T-cell (primary cell): ENCODE results near the gene PLBD1. TPM values are rescaled to one million over a fixed set of nuclear protein-coding genes. Genes with fewer than 3 reads are reported as not detected.

Experiments
- ATAC-seq, 4 experiments: fragments of 200-7000 bp in 3 of 4; fragments of 150-1000 bp in 1 of 4; cut with Tn5 transposase; replicated peaks in 1 of 4; 1 replicate in 3 of 4; 2 replicates in 1 of 4; pipeline ENCODE4 v1.10.0; 2021; ENCODE audit warnings: moderate library complexity in 3 of 4, mild to moderate bottlenecking in 2 of 4, moderate number of reproducible peaks in 1 of 4
- CTCF ChIA-PET, 2 donors: fragments of 300-600 bp; sonication (Branson Sonifier 250); formaldehyde crosslinking; loops; one replicate each; lab custom pipeline; 2022; ENCODE audit warnings: antibody characterized with exemption in 2 of 2; lab: Charles Lee
- POLR2A ChIA-PET, 2 donors: fragments of 300-600 bp; sonication (Branson Sonifier 250); formaldehyde crosslinking; loops; one replicate each; lab custom pipeline; 2022; ENCODE audit warnings: antibody characterized with exemption in 2 of 2; lab: Charles Lee
- DNase-seq, 35 experiments: peaks; one replicate each; pipeline versions ENCODE4 v3.0.0 to v3.0.0-alpha.2; 2013 to 2023
- H3K27ac ChIP-seq: one replicate; pipeline ENCODE4 v1.5.1; 2013; ENCODE audit warnings: low read length
- H3K27me3 ChIP-seq, 2 experiments: replicated peaks in 1 of 2; 1 replicate in 1 of 2; 2 replicates in 1 of 2; pipeline versions ENCODE4 v1.6.1 to v1.7.0; 2013; ENCODE audit warnings: low read length in 1 of 2, mixed read lengths in 1 of 2; ENCODE audit not compliant: control insufficient read depth in 2 of 2, insufficient read depth in 2 of 2; ENCODE audit errors: extremely low read depth in 1 of 2
- H3K36me3 ChIP-seq, 2 donors: 1 replicate in 1 of 2; 2 replicates in 1 of 2; pipeline versions ENCODE4 v1.6.1 to v1.7.0; 2013; ENCODE audit warnings: low read length in 1 of 2; ENCODE audit not compliant: control insufficient read depth in 2 of 2, insufficient read depth in 1 of 2; ENCODE audit errors: extremely low read depth in 1 of 2
- H3K4me1 ChIP-seq, 2 experiments: 1 replicate in 1 of 2; 2 replicates in 1 of 2; pipeline versions ENCODE4 v1.6.1 to v1.7.0; 2013; ENCODE audit warnings: low read length in 2 of 2, mixed read lengths in 1 of 2; ENCODE audit not compliant: insufficient read depth in 2 of 2, control insufficient read depth in 1 of 2; ENCODE audit errors: extremely low read depth in 1 of 2
- H3K4me3 ChIP-seq, 2 donors: 1 replicate in 1 of 2; 2 replicates in 1 of 2; pipeline versions ENCODE4 v1.5.1 to v1.7.0; 2013; ENCODE audit warnings: mild to moderate bottlenecking in 2 of 2, low read length in 1 of 2, moderate library complexity in 1 of 2; ENCODE audit not compliant: control insufficient read depth in 1 of 2; ENCODE audit errors: extremely low read depth in 1 of 2
- H3K9me3 ChIP-seq: 2 replicates; pipeline ENCODE4 v1.7.0; 2013
- H3K27ac Mint-ChIP-seq, 2 donors: one replicate each; pipeline ENCODE4 v1.8.0; 2020 to 2021; ENCODE audit warnings: mild to moderate bottlenecking in 2 of 2, mixed read lengths in 2 of 2
- H3K27me3 Mint-ChIP-seq, 2 donors: one replicate each; pipeline ENCODE4 v1.8.0; 2021 to 2022; ENCODE audit warnings: mixed read lengths in 2 of 2
- H3K36me3 Mint-ChIP-seq: one replicate; pipeline ENCODE4 v1.8.0; 2021; ENCODE audit warnings: mixed read lengths
- H3K4me1 Mint-ChIP-seq, 3 donors: one replicate each; pipeline ENCODE4 v1.8.0; 2020 to 2022; ENCODE audit warnings: mixed read lengths in 3 of 3, mild to moderate bottlenecking in 1 of 3
- H3K4me3 Mint-ChIP-seq, 3 donors: one replicate each; pipeline ENCODE4 v1.8.0; 2020 to 2022; ENCODE audit warnings: mild to moderate bottlenecking in 3 of 3, mixed read lengths in 3 of 3, moderate library complexity in 3 of 3
- H3K9me3 Mint-ChIP-seq, 3 donors: one replicate each; pipeline ENCODE4 v1.8.0; 2020 to 2022; ENCODE audit warnings: mixed read lengths in 3 of 3
- WGBS: methylation state at CpG from one replicate; pipeline ENCODE4 v1.1.5; 2013; ENCODE audit warnings: missing lambda C conversion rate; ENCODE audit not compliant: insufficient coverage; 5-methylcytosine and 5-hydroxymethylcytosine counted together
- total RNA-seq, 35 experiments: library from RNA in 6 of 35; stranded (reverse) in 6 of 35; fragments of 120-200 nt in 1 of 35; gene quantifications; one replicate each; pipeline versions ENCODE4 v1.2.1 to v1.2.4 and lab custom pipeline; 2013 to 2026

PLBD1 gene
- total RNA-seq, 5 donors from 2014 or later (not counting 1 experiment from before 2014, with no cell fraction given): 0.13 to 0.57 (median 0.20) TPM

GRCh38 chr12:14525964-14526363, 41.7 kb downstream of the PLBD1 start:
- CTCF ChIA-PET: no interaction called here
- Mint-ChIP-seq H3K27ac (no peak overlapping the region), H3K27me3 (peaks cover 0 to 5% of the 10 kb centered on the region in 2 donors), H3K4me3 (no peak overlapping the region), H3K9me3 (peaks cover 32 to 44% (median 34%) of the 10 kb centered on the region in 3 donors), H3K36me3 (peaks cover 13% of the 10 kb centered on the region), H3K4me1 (no peaks in the 10 kb centered on the region)
- ATAC-seq (no peak), DNase-seq (no peak)
- no peak overlapping the region for H3K27ac ChIP-seq
- H3K4me1 ChIP-seq: no peaks in the 10 kb centered on the region
- no peak overlapping the region for H3K4me3 ChIP-seq
- 83% methylated on average over 1 of the region's 2 CpGs for WGBS
- H3K27me3 ChIP-seq: no peaks in the 10 kb centered on the region
- H3K36me3 ChIP-seq: no peaks in the 10 kb centered on the region
- POLR2A ChIA-PET: no interaction called here
- no peaks in the 10 kb centered on the region for H3K9me3 ChIP-seq

- Mint-ChIP-seq H3K36me3 (peaks cover 13% of the 10 kb centered on the region), H3K27ac (no peak overlapping the region), H3K4me3 (no peak overlapping the region), H3K4me1 (no peaks in the 10 kb centered on the region), H3K27me3 (peaks cover 0 to 5% of the 10 kb centered on the region in 2 donors), H3K9me3 (peaks cover 34 to 53% (median 38%) of the 10 kb centered on the region in 3 donors)
- ChIA-PET POLR2A (no interaction called here), CTCF (no interaction called here)
- ATAC-seq (no peak), DNase-seq (no peak)
- H3K4me1 ChIP-seq: no peaks in the 10 kb centered on the region
- H3K36me3 ChIP-seq: no peaks in the 10 kb centered on the region
- no peaks in the 10 kb centered on the region for H3K9me3 ChIP-seq
- H3K27ac ChIP-seq: no peak overlapping the region
- no peaks in the 10 kb centered on the region for H3K27me3 ChIP-seq
- no peak overlapping the region for H3K4me3 ChIP-seq
Observed at GRCh38 chr12:14521822-14522221, 45.9 kb downstream of the PLBD1 start.

- DNase-seq (no peak), ATAC-seq (no peak)
- H3K9me3 ChIP-seq: no peaks in the 10 kb centered on the region
- H3K4me1 ChIP-seq: no peaks in the 10 kb centered on the region
- Mint-ChIP-seq H3K4me1 (no peaks in the 10 kb centered on the region), H3K36me3 (no peaks in the 10 kb centered on the region), H3K4me3 (no peak overlapping the region), H3K27me3 (no peaks in the 10 kb centered on the region), H3K9me3 (peaks cover 0 to 5% (median 0%) of the 10 kb centered on the region in 3 donors), H3K27ac (no peak overlapping the region)
- ChIA-PET CTCF (interaction anchor here (0.6 to 1.6 kb wide), 2 partner anchors 105 to 767 kb away, joined by 5 read pairs; no protein-coding TSS in a partner anchor), POLR2A (no interaction called here)
- no CpG with 5 or more reads among the region's 1 CpG for WGBS
- no peaks in the 10 kb centered on the region for H3K27me3 ChIP-seq
- H3K36me3 ChIP-seq: no peaks in the 10 kb centered on the region
- H3K4me3 ChIP-seq: no peak overlapping the region
- no peak overlapping the region for H3K27ac ChIP-seq
Observed at GRCh38 chr12:14514946-14515345, 52.7 kb downstream of the PLBD1 start.

- POLR2A ChIA-PET: interaction anchor here in 1 of 2 donors (0.5 kb wide), 1 partner anchor 417 kb away, joined by 5 read pairs; no protein-coding TSS in a partner anchor
- CTCF ChIA-PET: interaction anchor here (0.6 to 1.6 kb wide), 2 partner anchors 106 to 768 kb away, joined by 5 read pairs; no protein-coding TSS in a partner anchor
- Histone ChIP-seq H3K4me1 (no peaks in the 10 kb centered on the region), H3K4me3 (no peak overlapping the region), H3K36me3 (no peaks in the 10 kb centered on the region), H3K9me3 (no peaks in the 10 kb centered on the region), H3K27ac (no peak overlapping the region), H3K27me3 (no peaks in the 10 kb centered on the region)
- WGBS: no CpG with 5 or more reads among the region's 4 CpGs
- Mint-ChIP-seq H3K9me3 (no peaks in the 10 kb centered on the region), H3K4me1 (no peaks in the 10 kb centered on the region), H3K4me3 (no peak overlapping the region), H3K36me3 (no peaks in the 10 kb centered on the region), H3K27me3 (no peaks in the 10 kb centered on the region), H3K27ac (no peak overlapping the region)
- DNase-seq: peak in 1 of 35 experiments; percentile 18
- ATAC-seq: no peak
Observed at GRCh38 chr12:14514154-14514842, 53.4 kb downstream of the PLBD1 start.

GRCh38 chr12:14510574-14510973, 57.1 kb downstream of the PLBD1 start:
- Histone ChIP-seq H3K4me1 (no peaks in the 10 kb centered on the region), H3K27ac (no peak overlapping the region), H3K4me3 (no peak overlapping the region), H3K9me3 (no peaks in the 10 kb centered on the region), H3K36me3 (no peaks in the 10 kb centered on the region), H3K27me3 (no peaks in the 10 kb centered on the region)
- no peaks in the 10 kb centered on the region for H3K27me3 Mint-ChIP-seq
- ATAC-seq (no peak), DNase-seq (no peak)
- no peaks in the 10 kb centered on the region for H3K4me1 Mint-ChIP-seq
- peaks cover 2% of the 10 kb centered on the region for H3K36me3 Mint-ChIP-seq
- WGBS: 76% methylated on average over 3 of the region's 3 CpGs
- POLR2A ChIA-PET: no interaction called here
- no peaks in the 10 kb centered on the region for H3K9me3 Mint-ChIP-seq
- no peak overlapping the region for H3K27ac Mint-ChIP-seq
- CTCF ChIA-PET: no interaction called here
- H3K4me3 Mint-ChIP-seq: no peak overlapping the region

- CTCF ChIA-PET: no interaction called here
- H3K27ac Mint-ChIP-seq: peak overlapping the region in 1 of 2 donors; percentile 13
Observed at GRCh38 chr12:14505626-14506596, 61.8 kb downstream of the PLBD1 start.

More at GRCh38 chr12:14505626-14506596, 61.8 kb downstream of the PLBD1 start:
- no peaks in the 10 kb centered on the region for H3K27me3 ChIP-seq
- H3K9me3 Mint-ChIP-seq: no peaks in the 10 kb centered on the region
- POLR2A ChIA-PET: interaction anchor here (0.5 to 0.7 kb wide), 4 partner anchors 51 to 1176 kb away, joined by 3 to 12 read pairs (median 6); no protein-coding TSS in a partner anchor
- ATAC-seq (no peak), DNase-seq (no peak)
- H3K4me1 ChIP-seq: no peaks in the 10 kb centered on the region
- no peak overlapping the region for H3K27ac ChIP-seq
- peaks cover 26% of the 10 kb centered on the region for H3K36me3 Mint-ChIP-seq
- H3K36me3 ChIP-seq: peaks cover 0 to 10% of the 10 kb centered on the region in 2 donors
- H3K27me3 Mint-ChIP-seq: no peaks in the 10 kb centered on the region
- no peak overlapping the region for H3K4me3 Mint-ChIP-seq
- H3K9me3 ChIP-seq: no peaks in the 10 kb centered on the region
- H3K4me3 ChIP-seq: no peak overlapping the region
- no peaks in the 10 kb centered on the region for H3K4me1 Mint-ChIP-seq
- WGBS: no CpG with 5 or more reads among the region's 6 CpGs
